HG03175 (cell line): Measurements from ENCODE around the gene CRYBG1.
"Not testable (repeated sequence)": the region's sequence is repeated elsewhere in the genome, so short reads cannot be mapped to it uniquely, and the experiment has no call there.

Experiments used
- ATAC-seq: cut with Tn5 transposase; IDR thresholded peaks from one replicate; pipeline ENCODE4 v1.9.1; 2021; ENCODE audit warnings: mild to moderate bottlenecking, moderate library complexity; ENCODE audit not compliant: unreplicated experiment

CRYBG1 gene

GRCh38 chr6:106373502-106374239, 13.2 kb downstream of the CRYBG1 start:
- no peak for ATAC-seq

DNA sequence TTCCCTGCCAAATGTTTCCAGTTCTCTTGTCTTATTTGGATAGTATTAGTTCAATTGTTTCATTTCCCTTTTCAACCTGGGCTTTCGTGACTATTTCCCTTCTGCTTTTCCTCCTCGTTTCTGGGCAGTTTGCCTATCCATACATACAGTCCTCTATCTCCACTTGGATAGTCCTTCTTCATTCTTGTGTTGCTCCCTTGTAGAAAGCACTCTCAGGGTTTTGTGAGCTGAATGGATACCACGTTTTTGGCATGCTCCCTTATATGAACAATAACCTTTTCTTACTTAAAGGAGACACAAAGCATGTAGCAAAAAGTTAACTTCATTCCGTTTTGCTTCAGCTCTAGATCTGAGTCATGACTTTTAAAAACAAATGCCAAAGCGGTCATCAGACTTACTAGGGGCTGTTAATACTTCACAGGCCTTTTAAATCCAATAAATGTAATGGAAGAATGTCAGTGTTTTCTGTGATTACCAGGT, 16.6 kb downstream of the CRYBG1 start:
- no peak for ATAC-seq

DNA sequence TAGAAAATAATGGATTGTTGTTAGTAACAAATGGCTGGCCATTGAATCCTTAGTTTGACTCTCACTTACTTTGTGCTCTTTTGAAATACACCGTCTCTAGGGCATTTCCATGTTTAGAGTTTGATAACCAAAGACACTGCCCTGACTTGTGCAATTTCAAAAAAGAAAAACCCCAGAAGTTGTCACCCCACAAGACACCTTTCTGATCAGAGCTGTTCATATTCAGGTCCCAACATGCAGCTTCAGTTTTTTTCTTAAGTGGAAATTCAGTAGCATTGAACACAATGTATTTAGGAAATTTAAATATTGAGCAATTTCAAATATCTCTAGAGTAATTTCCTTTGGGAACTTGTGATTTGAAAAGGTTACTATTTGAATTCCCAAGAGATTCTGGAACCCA, 19.4 kb downstream of the CRYBG1 start:
- ATAC-seq = no peak

GRCh38 chr6:106380407-106380806, 19.9 kb downstream of the CRYBG1 start:
- no peak for ATAC-seq

DNA sequence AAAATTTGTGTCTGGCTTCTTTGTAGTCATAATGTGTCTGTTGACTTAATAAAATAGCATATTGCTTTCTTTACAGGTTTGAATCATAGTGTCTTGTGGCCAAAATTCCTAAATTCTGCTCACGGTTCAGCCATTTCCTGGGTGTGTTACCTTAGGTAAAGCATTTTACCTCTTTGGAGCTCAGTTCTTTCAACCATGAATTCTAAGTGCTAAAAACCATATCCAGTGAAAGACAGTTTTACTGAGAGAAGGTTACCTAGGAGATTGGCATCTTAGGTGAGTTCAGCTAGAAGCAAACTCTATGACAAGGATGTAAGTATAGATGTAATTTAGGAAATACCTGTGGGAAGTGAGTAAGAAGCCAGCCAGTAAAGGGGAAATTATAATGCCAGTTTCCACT, 20.7 kb downstream of the CRYBG1 start:
- ATAC-seq = no peak

DNA sequence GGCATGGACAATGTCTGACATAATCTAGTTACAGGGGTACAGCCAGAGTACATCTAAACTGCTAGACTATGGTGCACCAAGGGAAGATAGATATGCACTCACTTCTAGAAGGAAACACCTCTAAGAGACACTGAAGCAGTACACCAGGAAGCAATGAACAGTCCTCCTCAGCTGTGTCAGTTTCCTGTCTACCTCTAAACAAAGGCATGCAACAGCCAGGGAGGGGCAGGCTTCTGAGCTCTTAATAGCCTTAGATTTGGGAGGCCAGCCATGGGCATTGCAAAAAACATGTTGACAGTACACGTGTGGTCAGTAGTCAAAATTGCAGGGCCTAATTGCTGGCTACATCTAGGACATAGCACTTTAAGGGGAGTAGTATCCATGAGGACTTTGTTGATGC, 21.4 kb downstream of the CRYBG1 start:
- no peak for ATAC-seq

GRCh38 chr6:106383573-106383972, 23.1 kb downstream of the CRYBG1 start:
- no peak for ATAC-seq

DNA sequence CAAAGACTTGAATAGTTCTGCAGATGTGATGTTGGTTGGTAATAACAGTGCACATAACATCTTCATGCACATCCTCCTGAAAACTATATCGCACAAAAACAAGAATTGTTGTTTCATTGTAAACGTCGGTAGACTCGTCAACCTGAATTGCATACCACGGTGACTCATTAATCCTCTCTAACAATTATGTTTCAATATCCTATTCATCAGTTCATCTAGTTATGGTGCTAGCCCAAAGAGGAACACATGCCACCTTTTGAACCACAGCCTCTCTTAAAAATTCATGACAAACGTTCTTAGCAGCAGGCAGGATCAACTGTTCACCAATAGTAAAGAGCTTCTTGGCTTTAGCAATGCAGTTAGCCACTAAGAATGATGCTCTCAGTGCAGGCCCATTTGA, 25.0 kb downstream of the CRYBG1 start:
- no peak for ATAC-seq

DNA sequence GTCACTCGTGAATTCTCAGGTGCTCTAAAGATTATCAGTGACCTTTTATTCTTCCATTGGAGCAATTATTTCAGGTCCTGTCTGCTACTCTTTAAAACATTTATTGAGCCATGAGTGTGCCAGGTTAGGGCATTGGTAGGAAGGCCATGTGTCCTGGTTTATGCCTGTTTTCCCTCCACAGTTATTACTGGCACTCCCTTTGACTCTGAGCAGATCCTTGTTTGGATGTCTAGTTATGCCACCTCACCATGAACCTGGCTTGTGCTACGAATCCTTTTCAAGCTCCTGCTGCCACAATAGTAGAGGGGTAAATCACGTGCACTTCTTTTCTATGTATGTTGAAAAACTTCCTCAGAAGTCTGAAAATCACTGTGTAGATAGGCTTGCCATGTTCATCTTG, 27.4 kb downstream of the CRYBG1 start:
- no peak for ATAC-seq

DNA sequence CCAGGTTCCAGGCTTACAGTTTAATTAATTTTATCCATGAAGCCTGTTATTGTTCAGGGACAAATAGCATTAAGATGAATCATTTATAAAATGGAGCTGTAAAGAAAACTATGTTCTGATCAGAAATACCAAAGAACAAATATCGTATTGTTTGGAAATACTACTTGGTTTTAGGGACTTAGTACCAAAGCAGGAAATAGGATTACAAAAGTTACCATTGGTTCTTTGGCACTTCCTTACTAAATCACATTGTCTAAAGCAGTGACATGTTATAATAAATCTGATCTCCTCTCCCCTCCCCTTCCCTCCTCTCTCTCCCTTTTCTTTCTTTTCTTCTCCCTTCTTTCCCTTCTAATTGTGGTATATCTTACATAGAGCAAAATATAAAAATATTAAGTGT, 29.6 kb downstream of the CRYBG1 start:
- ATAC-seq = no peak

DNA sequence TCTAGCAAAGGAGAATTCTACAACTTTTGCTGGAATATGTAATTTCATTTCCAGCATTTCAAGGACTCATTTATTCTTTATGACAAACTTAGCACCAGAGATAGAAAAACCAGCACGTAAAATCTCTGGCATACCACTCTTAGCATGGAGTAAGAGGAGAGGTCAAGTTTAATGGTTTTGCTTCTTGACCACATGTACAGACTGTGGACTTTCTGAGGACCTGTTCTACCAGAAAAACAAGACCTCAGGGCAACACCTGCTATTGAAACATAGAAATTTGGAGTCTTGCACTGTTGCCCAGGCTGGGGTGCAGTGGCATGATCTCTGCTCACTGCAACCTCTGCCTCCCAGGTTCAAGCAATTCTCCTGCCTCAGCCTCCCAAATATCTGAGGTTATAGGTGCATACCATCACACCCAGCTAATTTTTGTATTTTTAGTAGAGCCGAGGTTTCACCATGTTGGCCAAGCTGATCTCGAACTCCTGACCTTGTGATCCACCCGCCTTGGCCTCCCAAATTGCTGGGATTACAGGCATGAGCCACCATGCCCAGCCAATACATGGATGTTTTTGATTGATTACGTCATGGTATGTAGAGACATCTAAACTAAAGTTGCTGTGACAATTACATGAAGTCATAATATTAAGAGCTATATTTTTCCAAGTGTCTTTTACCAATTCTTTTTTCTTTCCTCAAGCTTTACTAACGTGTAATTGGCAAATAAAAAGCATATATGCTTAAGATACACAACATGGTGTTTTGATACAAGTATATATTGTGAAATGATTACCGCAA, 36.1 kb downstream of the CRYBG1 start:
- ATAC-seq = no peak

GRCh38 chr6:106397431-106397830, 36.9 kb downstream of the CRYBG1 start:
- ATAC-seq = no peak

GRCh38 chr6:106398621-106399020, 38.1 kb downstream of the CRYBG1 start:
- no peak for ATAC-seq

DNA sequence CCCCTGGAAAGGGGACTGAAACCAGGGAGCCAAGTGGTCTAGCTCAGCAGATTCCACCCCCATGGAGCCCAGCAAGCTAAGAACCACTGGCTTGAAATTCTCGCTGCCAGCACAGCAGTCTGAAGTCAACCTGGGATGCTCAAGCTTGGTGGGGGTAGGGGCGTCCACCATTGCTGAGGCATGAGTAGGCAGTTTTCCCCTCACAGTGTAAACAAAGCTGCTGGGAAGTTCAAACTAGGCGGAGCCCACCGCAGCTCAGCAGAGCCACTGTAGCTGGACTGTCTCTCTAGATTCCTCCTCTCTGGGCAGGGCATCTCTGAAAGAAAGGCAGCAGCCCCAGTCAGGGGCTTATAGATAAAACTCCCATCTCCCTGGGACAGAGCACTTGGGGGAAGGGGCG, 44.5 kb downstream of the CRYBG1 start:
- ATAC-seq = not testable (repeated sequence)

GRCh38 chr6:106411056-106411455, 50.5 kb downstream of the CRYBG1 start:
- ATAC-seq = no peak

- no peak for ATAC-seq
These were observed 51.2 kb downstream of the CRYBG1 start for GRCh38 chr6:106411643-106412200.

DNA sequence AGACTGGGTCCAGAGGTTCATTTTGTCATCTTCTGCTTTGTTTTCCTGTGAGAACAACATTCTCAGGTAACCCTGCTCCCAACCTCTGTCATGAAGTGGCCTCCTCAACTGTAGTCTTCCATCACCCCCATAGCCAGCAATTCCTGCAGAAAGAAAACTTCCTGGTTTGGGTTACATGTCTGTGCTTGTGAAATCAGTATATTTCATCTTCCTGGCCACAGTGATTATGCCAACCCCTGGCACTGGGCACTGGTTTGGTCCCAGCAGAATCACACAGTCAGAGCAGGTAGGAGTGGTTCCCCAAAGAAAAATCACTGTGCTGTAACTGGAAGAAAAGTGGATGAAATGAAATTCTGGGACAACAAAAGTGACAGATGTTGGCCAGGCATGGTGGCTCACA, 52.5 kb downstream of the CRYBG1 start:
- no peak for ATAC-seq

- ATAC-seq = no peak
These were observed 53.2 kb downstream of the CRYBG1 start for GRCh38 chr6:106413722-106414121.

DNA sequence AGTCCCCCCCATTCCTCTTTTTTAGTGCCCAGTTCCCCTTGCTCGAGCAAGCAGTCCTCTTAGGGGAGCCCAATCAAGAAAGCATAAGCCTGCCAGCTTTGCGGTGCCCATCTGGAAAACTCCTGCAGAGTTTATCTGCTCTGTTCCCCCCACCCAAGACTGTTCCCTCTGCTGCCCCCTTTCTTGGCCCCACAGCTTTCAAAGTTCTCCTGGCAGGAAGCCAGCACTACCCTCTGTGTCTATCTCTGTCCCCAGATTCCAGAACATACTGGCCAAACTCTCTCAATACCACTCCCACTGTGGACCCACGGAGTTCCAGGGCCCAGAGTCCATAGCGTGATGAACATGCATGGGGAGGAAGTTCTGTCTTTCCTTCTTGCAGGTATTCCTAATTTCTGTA, 55.4 kb downstream of the CRYBG1 start:
- ATAC-seq = no peak

- no peak for ATAC-seq
These were observed 57.1 kb downstream of the CRYBG1 start for GRCh38 chr6:106417572-106418147.

DNA sequence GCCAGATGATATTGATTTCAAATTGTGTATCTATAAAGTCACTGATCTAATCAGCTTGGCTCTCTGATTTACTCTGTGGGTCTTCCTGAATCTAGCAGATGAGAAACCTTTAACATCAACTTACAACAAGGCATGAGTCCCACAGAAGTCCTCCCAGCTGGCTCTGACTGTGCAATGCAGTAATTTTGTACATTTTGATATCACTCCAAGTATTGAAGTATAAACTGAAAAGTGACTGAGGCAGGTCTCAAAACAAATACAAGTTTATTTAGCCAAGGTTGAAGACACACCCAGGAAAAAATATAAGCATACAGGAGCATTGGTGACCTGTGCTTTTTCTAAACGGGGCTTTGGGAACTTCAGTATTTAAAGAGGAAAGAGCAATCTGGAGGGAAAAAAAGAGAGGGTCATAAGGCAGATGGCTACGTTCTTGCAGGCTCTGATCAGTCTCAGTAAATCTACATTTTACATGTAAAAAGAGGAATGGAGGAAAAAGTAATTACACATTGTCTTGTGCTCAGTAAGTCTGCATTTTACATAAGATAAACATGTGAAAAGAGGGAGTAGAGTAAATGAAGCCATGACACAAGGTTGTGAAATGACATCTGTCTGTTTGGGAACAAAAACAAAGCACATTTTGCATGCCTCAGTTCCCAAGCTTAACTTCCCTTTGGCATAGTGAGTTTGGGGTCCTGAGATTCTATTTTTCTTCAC, 59.5 kb downstream of the CRYBG1 start:
- no peak for ATAC-seq
